ENCODE results near the gene SEMA3B.

- no peak for TF ChIP-seq POLR2A (IDR thresholded peaks at IDR 0.05; ENCODE audit: low read depth, low read length)
- TF ChIP-seq TAF1 (IDR thresholded peaks at IDR 0.05; ENCODE audit: low read depth, low read length), result no peak
- TF ChIP-seq POLR2AphosphoS5 (IDR thresholded peaks at IDR 0.05; ENCODE audit: low read depth, low read length), result no peak
- no peak for TF ChIP-seq POU2F2 (IDR thresholded peaks at IDR 0.05; ENCODE audit: low read depth, low read length)
- no peak for TF ChIP-seq SPI1 (IDR thresholded peaks at IDR 0.05; ENCODE audit: low read depth, low read length)
Observed at GRCh38 chr3:50220109-50220508, 48.8 kb upstream of the SEMA3B start.
